SU-DHL-6 (cell line): ENCODE results near the gene ATP11A.

Source experiments
- H2AFZ ChIP-seq: fragments of 200-600 bp; sonication (generic); 2 replicates; pipeline ENCODE4 v1.6.1; 2014; ENCODE audit warnings: low read depth, mild to moderate bottlenecking, moderate library complexity, mixed read lengths, antibody characterized with exemption, low read length; ENCODE audit not compliant: severe bottlenecking
- H3F3A ChIP-seq: fragments of 200-600 bp; shearing (Covaris generic); 2 replicates; pipeline ENCODE4 v1.6.0; 2016; ENCODE audit warnings: antibody characterized with exemption, mild to moderate bottlenecking; ENCODE audit not compliant: insufficient read depth
- H3K27ac ChIP-seq: fragments of 200-600 bp; sonication (generic); 2 replicates; pipeline ENCODE4 v1.5.1; 2016; ENCODE audit warnings: low read depth, mild to moderate bottlenecking, low read length, moderate library complexity, mixed read lengths
- H3K27me3 ChIP-seq: fragments of 200-600 bp; sonication (generic), shearing (Covaris generic); 2 replicates; pipeline ENCODE4 v1.6.0; 2014; ENCODE audit warnings: mild to moderate bottlenecking, low read length
- H3K36me3 ChIP-seq: fragments of 200-600 bp; sonication (generic); 2 replicates; pipeline ENCODE4 v1.6.1; 2014; ENCODE audit warnings: mild to moderate bottlenecking, low read length, mixed read lengths
- H3K4me2 ChIP-seq: fragments of 300-600, 200-600 bp; shearing (Covaris generic), sonication (generic); 2 replicates; pipeline ENCODE4 v1.6.0; 2014; ENCODE audit warnings: low read length, low read depth, mild to moderate bottlenecking; ENCODE audit not compliant: poor library complexity, severe bottlenecking
- H3K4me3 ChIP-seq: fragments of 200-600 bp; sonication (generic); 2 replicates; pipeline ENCODE4 v1.5.1; 2014; ENCODE audit warnings: antibody characterized with exemption, low read length, mild to moderate bottlenecking, mixed read lengths; ENCODE audit not compliant: insufficient read depth, poor library complexity, severe bottlenecking
- H3K79me2 ChIP-seq: fragments of 200-600 bp; sonication (generic); 2 replicates; pipeline ENCODE4 v1.6.1; 2014; ENCODE audit warnings: mild to moderate bottlenecking, low read length, moderate library complexity; ENCODE audit not compliant: insufficient read depth
- H3K9ac ChIP-seq: fragments of 200-600 bp; sonication (generic); 2 replicates; pipeline ENCODE4 v1.7.0; 2014; ENCODE audit warnings: mild to moderate bottlenecking, low read length
- H3K9me2 ChIP-seq: fragments of 200-600 bp; sonication (generic); replicated peaks from 2 replicates; pipeline ENCODE4 v1.6.1; 2014; ENCODE audit warnings: low read length; ENCODE audit not compliant: insufficient read depth
- H3K9me3 ChIP-seq: fragments of 200-600 bp; sonication (generic); 2 replicates; pipeline ENCODE4 v1.6.1; 2014; ENCODE audit warnings: low read length, mixed read lengths; ENCODE audit not compliant: insufficient read depth
- H4K20me1 ChIP-seq: fragments of 200-600 bp; sonication (generic); 2 replicates; pipeline ENCODE4 v1.6.1; 2014; ENCODE audit warnings: low read depth, mild to moderate bottlenecking, antibody characterized with exemption, low read length, moderate library complexity, mixed read lengths
- EZH2phosphoT487 ChIP-seq: fragments of 200-600 bp; sonication (generic), shearing (Covaris generic); conservative IDR thresholded peaks from 2 replicates; pipeline ENCODE4 v1.6.1; 2018; ENCODE audit warnings: mild to moderate bottlenecking, antibody characterized with exemption, low read length, moderate library complexity, mixed read lengths
- TF ChIP-seq, protein P1 (sequence below): fragments of 200-600 bp; sonication (generic); IDR thresholded peaks from one replicate; pipeline ENCODE4 v1.5.1; 2017; ENCODE audit warnings: antibody characterized with exemption, mild to moderate bottlenecking, low read length, moderate library complexity; ENCODE audit not compliant: insufficient read depth, poor library complexity, severe bottlenecking

ATP11A gene

GRCh38 chr13:112752211-112752610, 62.4 kb downstream of the ATP11A start:
- Histone ChIP-seq H3K4me3 (no peak overlapping the region), H3K9ac (no peak overlapping the region), H3K27me3 (no peaks in the 10 kb centered on the region), H3F3A (no peaks in the 10 kb centered on the region), H3K9me3 (no peaks in the 10 kb centered on the region), H4K20me1 (no peaks in the 10 kb centered on the region), H3K9me2 (no peaks in the 10 kb centered on the region), H3K4me2 (no peak overlapping the region), H2AFZ (no peak overlapping the region), H3K79me2 (no peaks in the 10 kb centered on the region), H3K36me3 (no peaks in the 10 kb centered on the region), H3K27ac (no peak overlapping the region)
- no peak for TF ChIP-seq EZH2phosphoT487
- TF ChIP-seq, protein P1, sequence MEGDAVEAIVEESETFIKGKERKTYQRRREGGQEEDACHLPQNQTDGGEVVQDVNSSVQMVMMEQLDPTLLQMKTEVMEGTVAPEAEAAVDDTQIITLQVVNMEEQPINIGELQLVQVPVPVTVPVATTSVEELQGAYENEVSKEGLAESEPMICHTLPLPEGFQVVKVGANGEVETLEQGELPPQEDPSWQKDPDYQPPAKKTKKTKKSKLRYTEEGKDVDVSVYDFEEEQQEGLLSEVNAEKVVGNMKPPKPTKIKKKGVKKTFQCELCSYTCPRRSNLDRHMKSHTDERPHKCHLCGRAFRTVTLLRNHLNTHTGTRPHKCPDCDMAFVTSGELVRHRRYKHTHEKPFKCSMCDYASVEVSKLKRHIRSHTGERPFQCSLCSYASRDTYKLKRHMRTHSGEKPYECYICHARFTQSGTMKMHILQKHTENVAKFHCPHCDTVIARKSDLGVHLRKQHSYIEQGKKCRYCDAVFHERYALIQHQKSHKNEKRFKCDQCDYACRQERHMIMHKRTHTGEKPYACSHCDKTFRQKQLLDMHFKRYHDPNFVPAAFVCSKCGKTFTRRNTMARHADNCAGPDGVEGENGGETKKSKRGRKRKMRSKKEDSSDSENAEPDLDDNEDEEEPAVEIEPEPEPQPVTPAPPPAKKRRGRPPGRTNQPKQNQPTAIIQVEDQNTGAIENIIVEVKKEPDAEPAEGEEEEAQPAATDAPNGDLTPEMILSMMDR, result no peak

- H3K4me2 ChIP-seq, result no peak overlapping the region
- TF ChIP-seq EZH2phosphoT487, result no peak
- TF ChIP-seq, protein P1, result no peak
- H3K4me3 ChIP-seq, result no peak overlapping the region
- H3F3A ChIP-seq, result no peaks in the 10 kb centered on the region
- H3K27ac ChIP-seq, result no peak overlapping the region
- H3K9ac ChIP-seq, result no peak overlapping the region
- no peaks in the 10 kb centered on the region for H4K20me1 ChIP-seq
- no peaks in the 10 kb centered on the region for H3K27me3 ChIP-seq
- no peaks in the 10 kb centered on the region for H3K36me3 ChIP-seq
- no peaks in the 10 kb centered on the region for H3K9me3 ChIP-seq
- no peaks in the 10 kb centered on the region for H3K79me2 ChIP-seq
- H3K9me2 ChIP-seq, result no peaks in the 10 kb centered on the region
- H2AFZ ChIP-seq, result no peak overlapping the region
These were observed 63.1 kb downstream of the ATP11A start for GRCh38 chr13:112752711-112753541.

DNA sequence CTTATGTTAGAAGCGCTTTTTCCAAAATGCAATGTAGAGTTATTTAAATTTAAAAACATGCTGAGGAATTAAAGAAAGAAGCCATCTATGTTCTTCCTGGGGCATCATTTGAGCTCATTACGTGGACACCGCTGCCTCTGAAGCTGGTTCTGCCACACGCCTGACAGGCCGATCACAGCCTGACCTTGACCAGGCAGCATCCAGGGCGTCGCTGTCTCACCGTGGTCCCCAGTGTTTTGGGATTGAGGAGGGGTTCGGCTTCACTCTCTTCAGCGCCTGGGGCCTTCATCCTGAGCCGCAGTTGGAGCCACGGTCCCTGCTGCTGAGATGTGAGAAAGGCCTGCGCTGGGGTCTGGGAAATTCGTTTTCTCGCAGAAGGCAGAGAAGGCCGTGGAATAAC, 64.0 kb downstream of the ATP11A start:
- Histone ChIP-seq H3F3A (no peaks in the 10 kb centered on the region), H3K27ac (no peak overlapping the region), H3K4me2 (no peak overlapping the region), H2AFZ (no peak overlapping the region), H3K9me3 (peaks cover 2% of the 10 kb centered on the region; the same call in 1 of the 2 replicates), H3K9ac (no peak overlapping the region), H3K9me2 (no peaks in the 10 kb centered on the region), H3K36me3 (no peaks in the 10 kb centered on the region), H3K27me3 (no peaks in the 10 kb centered on the region), H3K4me3 (no peak overlapping the region), H3K79me2 (no peaks in the 10 kb centered on the region), H4K20me1 (no peaks in the 10 kb centered on the region)
- TF ChIP-seq, protein P1, result no peak
- TF ChIP-seq EZH2phosphoT487, result no peak
